ENCODE results near the gene GAPT. TPM values are rescaled to one million over a fixed set of nuclear protein-coding genes. Genes with fewer than 3 reads are reported as not detected.
"Not testable (repeated sequence)": the region's sequence is repeated elsewhere in the genome, so short reads cannot be mapped to it uniquely, and the experiment has no call there.

GAPT gene
- polyA plus RNA-seq, 12 donors: 0.13 to 6.5 (median 0.77) TPM; not detected in 2

DNA sequence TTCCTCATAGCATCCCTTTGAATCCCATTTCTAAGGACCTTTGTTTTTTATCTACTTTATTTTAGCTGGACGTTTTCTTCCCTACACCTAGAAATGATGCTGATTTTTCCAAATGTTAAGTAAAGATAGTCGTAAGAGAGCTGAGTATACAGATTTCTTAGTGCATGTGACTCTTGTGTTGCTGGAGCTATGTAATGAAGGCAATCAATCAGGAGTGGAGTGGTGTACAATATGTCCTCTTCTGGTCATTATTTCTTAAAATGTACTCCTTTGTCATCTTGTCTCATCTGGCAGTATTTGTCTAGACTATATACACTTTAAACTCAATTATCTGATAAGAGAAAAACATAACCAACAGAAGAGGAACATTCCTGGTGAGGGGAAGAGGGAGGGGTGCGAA, 13.5 kb downstream of the GAPT start:
- no peak for DNase-seq

DNA sequence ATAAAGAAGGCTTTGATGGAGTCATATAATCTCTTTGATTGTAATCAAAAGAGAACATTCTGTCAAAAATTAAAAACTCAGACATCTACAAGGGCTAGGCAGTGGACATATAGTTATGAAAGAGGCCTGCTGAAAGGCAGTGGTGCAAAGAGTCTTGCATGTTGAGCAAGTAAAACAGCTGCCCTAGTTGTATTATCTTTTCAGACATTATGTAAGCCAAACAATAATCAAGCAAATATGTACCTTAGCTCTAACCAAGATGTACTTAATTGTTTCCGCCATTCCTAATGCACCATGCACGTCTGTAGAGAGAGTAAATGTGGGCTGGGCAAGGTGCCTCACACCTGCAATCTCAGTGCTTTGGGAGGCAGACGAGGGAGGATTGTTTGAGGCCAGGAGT, 14.3 kb downstream of the GAPT start:
- DNase-seq: no peak

DNA sequence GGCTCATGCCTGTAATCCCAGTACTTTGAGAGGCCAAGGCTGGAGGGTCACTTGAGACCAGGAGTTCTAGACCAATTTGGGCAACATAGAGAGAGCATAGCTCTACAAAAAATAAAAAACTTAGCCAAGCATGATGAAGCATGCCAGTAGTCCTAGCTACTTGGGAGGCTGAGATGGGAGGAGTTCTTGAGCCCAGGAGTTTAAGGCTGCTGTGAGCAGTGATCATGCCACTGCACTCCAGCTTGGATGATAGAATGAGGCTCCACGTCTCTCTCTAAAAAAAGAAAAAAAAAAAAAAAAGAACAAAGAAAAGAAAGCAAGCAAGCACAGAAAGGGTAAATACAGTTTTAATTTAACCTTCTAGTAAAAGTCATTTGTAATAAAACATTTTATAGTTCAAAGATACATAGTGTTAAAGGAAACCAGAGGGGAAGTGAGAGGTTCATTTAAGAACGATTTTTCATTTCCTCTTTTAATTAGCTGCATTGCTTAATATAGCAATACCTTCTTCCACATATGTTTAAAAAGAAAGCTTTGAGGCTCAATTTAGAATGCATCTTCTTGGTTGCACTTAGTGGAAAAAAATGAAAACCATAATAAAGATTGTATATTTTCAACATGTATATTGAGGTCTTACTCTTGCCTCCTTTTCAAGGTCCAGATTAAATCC, 14.9 kb downstream of the GAPT start:
- DNase-seq: no peak

DNA sequence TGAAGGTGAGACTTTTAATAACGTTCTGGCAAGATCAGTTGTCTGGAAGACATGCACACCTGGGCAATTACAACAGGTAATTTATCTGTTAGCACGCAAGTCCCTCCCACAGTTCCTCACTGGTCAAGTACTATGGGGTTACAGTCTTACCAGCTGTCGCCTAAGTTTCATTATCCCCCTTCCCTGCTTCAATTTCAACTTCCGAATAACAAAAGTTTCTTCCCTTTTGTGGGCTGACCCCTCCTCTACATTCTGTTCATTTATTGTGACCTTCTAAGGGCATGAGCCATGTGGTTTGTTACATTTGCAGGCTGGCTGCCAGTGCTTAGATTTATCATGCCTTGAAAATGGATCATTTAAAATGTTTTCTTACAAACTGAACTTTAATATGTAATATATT, 16.5 kb downstream of the GAPT start:
- no peak for DNase-seq

DNA sequence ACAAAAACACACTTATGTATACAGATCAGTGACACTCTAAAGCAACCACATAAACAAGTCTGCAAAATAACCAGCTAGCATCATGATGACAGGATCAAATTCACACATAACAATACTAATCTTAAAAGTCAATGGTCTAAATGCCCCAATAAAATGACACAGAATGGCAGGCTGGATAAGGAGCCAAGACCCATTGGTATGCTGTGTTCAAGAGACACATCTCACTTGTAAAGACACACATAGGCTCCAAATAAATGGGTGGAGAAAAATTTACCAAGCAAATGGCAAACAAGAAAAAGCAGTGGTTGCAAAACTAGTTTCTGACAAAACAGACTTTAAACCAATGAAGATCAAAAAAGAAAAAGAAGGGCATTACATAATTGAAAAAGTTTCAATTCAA, 26.0 kb downstream of the GAPT start:
- no peak for DNase-seq

DNA sequence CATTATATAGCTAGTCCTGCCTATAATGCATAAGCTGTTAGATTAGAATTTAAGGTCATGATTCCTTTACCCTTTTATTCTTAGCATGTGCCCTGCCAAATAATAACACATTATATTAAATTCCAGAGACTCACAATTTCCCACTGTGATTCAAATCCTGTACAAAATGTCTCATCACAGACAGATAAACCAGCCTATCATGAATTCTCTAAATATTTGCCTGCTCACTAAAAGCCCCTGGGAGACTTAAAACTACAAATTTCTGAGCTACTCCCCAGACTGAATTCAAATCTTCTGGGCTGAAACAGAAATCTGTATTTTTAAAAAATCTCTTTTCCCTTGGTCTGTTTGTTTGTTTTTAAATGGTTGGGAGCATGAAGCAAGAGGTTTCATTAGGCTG, 32.7 kb downstream of the GAPT start:
- DNase-seq: no peak

DNA sequence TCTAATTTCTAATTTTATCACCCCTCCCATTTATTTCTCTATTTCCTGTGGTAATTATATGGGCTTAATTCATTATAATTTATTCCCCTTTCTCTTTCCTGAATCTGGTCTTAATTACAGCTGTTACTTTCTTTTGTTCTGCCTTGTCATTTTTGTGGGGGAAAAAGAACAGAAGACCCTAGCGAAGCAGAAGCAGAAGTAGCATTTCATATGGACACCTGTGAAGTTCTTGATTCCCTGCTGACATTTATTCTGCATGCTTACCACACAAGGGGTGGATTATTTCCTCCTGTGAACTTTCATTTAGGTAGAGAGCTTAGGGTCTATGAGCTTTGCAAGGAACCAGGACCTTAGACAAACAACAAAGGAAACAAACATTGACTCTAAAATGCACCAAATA, 33.3 kb downstream of the GAPT start:
- DNase-seq: no peak

DNA sequence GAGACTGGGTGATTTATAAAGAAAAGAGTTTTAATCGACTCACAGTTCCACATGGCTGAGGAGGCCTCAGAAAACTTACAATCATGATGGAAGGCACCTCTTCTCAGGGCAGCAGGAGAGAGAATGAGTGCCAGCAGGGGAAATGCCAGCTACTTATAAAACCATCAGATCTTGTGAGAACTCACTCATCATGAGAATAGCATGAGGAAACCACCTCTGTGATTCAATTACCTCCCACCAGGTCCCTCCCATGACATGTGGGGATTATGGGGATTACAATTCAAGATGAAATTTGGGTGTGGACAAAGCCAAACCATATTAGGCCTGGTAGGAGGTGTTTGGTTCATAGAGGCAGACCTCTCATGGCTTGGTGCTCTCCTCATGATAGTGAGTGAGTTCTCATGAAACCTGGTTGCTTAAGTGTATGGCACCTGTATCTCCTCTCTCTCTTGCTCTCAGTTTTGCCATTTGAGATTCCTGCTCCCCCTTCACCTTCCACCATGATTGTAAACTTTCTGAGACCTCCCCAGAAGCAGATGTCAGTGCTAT, 39.8 kb downstream of the GAPT start:
- no peak for DNase-seq

DNA sequence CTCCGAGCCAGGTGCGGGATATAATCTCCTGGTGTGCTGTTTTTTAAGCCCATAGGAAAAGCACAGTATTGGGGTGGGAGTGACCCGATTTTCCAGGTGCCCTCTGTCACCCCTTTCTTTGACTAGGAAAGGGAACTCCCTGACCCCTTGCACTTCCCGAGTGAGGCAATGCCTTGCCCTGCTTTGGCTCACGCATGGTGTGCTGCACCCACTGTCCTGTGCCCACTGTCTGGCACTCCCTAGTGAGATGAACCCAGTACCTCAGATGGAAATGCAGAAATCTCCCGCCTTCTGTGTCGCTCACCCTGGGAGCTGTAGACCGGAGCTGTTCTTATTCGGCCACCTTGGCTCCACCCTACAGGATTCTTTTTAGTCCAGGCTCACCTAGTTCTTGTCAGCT, 50.7 kb downstream of the GAPT start:
- not testable (repeated sequence) for DNase-seq

DNA sequence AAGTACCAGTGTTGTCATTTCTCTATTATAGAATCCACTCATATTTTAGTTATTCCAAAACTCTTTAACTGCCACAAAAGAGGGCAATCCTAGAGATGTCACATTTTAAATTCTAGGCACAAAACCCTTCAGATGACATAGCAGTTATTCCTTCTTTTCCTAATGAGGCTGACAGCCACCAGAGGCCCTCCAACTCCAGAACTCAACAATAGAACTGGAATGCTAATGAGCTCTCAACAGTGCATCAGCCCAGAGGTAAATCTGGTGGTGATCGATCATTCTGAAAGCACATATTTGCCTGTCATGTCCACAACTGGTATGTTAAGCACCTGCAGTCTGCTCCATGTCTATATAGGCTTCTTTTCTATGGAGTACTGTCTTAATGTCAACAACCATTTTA, 51.5 kb downstream of the GAPT start:
- DNase-seq: no peak

DNA sequence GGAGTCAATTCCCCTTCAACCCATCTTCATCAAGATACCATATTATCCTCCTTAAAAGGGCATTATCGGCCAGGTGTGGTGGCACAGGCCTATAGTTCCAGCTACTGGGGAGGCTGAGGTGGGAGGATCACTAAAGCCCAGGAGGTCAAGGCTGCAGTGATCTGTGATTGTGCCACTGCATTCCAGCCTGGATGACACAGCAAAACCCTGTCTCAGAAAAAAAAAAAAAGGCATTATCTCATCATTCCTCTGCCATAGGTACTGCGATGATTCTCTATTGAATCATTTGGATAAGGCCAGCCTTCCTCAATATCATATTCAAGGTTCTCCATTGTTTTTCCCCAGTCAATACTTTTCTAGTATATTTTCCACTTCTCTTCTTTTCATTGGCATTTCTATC, 52.5 kb downstream of the GAPT start:
- DNase-seq: no peak

DNA sequence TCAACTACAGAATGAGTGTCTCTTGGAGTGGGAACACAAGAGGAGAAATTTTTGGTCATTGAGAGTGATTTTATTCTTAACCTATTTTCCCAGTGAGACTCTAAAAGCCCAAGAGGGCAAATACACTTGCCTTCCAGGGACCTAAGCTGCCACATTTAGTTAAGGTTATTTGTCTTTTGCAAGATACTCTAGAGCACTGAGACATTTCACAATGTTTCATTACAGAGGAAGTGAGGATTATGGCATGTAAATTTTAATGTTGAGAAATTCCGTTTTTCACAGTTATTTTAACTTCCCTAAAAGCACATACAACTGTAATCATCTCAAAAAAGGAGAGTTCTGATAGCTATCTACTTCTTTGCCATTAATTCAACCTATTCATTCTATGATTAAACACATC, 53.0 kb downstream of the GAPT start:
- no peak for DNase-seq

DNA sequence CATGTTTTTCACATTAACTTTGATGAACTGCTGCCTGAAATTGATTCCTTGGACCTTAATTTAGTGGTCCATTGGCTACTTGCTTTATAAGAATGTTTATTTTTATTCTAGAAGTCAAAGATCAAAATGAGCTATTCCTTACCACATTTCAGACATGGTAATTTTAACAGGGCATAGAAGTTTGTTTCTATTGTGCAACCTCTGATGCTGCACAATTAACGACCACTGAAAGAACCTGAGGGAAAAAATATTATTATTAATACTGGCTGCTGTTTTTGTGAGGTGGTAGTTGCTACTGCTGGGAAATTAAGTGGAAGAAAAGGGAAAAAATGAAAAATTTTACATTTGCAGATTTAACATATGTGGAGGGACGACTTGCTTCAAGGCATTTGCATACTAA, 53.7 kb downstream of the GAPT start:
- DNase-seq: no peak

DNA sequence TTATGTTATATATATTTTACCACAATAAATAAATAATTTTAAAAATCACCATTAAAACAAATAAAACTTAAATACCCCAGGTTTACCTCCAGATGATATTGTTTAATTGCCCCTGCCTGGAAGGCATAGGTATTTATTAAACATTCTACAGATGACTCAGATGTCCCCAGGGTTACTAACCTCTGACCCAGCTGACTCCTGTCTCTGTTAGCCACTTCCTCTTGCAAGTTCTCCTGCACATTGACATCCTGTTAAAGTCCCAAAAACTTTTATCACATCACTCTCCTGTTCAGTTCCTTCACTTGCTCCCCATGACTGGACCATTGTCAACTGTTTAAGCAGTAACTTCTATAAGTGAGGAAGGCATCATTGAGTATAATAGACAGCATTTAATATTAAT, 54.7 kb downstream of the GAPT start:
- DNase-seq: no peak

Other genes with a start within 250 kb of the GAPT start
- 100 to 1,000 TPM in 6 of 12 donors, 10 to 100 TPM in 6; 47.8 to 352 (median 99.9) TPM for gene PLK2, start 31.3 kb upstream of the GAPT start, polyA plus RNA-seq (ENCODE audit: insufficient read length in 12 of 12)
- gene RAB3C, start 91.6 kb downstream of the GAPT start, polyA plus RNA-seq (ENCODE audit: insufficient read length in 12 of 12): 1 to 10 TPM in 2 of 12 donors, under 1 TPM in 9, not detected in 1; 0.05 to 1.2 (median 0.27) TPM

Data from muscle of arm (tissue), 12 donors.